H1 (cell line): ENCODE measurements around the gene PARD6B. TPM values are rescaled to one million over a fixed set of nuclear protein-coding genes. Genes with fewer than 3 reads are reported as not detected.

ENCODE experiments used
- ASH2L ChIP-seq: fragments of 200-600, 300-600 bp; sonication (generic); IDR thresholded peaks from one replicate; pipeline ENCODE4 v1.7.1; 2017; ENCODE audit warnings: low read length
- CBX5 ChIP-seq: fragments of 300-800, 300-1000 bp; sonication (generic); IDR thresholded peaks from 2 replicates; pipeline ENCODE4 v1.7.1; 2016; ENCODE audit warnings: antibody characterized with exemption, low read length, low read depth
- CBX8 ChIP-seq: fragments of 300-800, 300-1000 bp; sonication (generic); IDR thresholded peaks from 2 replicates; pipeline ENCODE4 v1.7.1; 2016; ENCODE audit warnings: low read depth, low read length, borderline replicate concordance
- CHD2 ChIP-seq: IDR thresholded peaks from 2 replicates; pipeline ENCODE4 v1.6.1; 2012; ENCODE audit warnings: low read length, improper control_type of control experiment
- CTBP2 ChIP-seq: IDR thresholded peaks from 2 replicates; pipeline ENCODE4 v1.7.0; 2011; ENCODE audit warnings: borderline replicate concordance, mild to moderate bottlenecking, moderate library complexity, mixed read lengths, low read length; ENCODE audit not compliant: insufficient read depth, insufficient read length
- CTCF ChIP-seq, 3 experiments: IDR thresholded peaks; 1 replicate in 2 of 3; 2 replicates in 1 of 3; pipeline versions ENCODE4 v1.5.1 to v1.6.1; 2011; ENCODE audit warnings: low read length in 3 of 3, mild to moderate bottlenecking in 3 of 3, inconsistent platforms in 2 of 3, low read depth in 1 of 3, moderate library complexity in 1 of 3; ENCODE audit not compliant: insufficient read depth in 1 of 3; ENCODE audit errors: control extremely low read depth in 1 of 3
- EGR1 ChIP-seq: IDR thresholded peaks from 2 replicates; pipeline ENCODE4 v1.6.1; 2011; ENCODE audit warnings: low read depth, low read length, borderline replicate concordance
- HDAC2 ChIP-seq, 2 experiments: fragments of 300-600 bp in 1 of 2; sonication (generic) in 1 of 2; IDR thresholded peaks; 2 replicates each; pipeline ENCODE4 v1.6.1; 2011 to 2012; ENCODE audit warnings: low read depth in 2 of 2, low read length in 2 of 2, mild to moderate bottlenecking in 2 of 2, moderate library complexity in 2 of 2, borderline replicate concordance in 1 of 2, inconsistent platforms in 1 of 2
- MAFK ChIP-seq: IDR thresholded peaks from 2 replicates; pipeline ENCODE4 v1.6.1; 2012; ENCODE audit warnings: low read depth, mild to moderate bottlenecking, improper control_type of control experiment, low read length
- NRF1 ChIP-seq: IDR thresholded peaks from 2 replicates; pipeline ENCODE4 v1.6.1; 2011; ENCODE audit warnings: mild to moderate bottlenecking, low read depth, low read length, improper control_type of control experiment
- PHF8 ChIP-seq: fragments of 200-600 bp; sonication (generic); conservative IDR thresholded peaks from 2 replicates; pipeline ENCODE4 v1.7.1; 2012; ENCODE audit warnings: low read depth, mild to moderate bottlenecking, inconsistent platforms, low read length, moderate library complexity
- RBBP5 ChIP-seq: IDR thresholded peaks from 2 replicates; pipeline ENCODE4 v1.7.1; 2012; ENCODE audit warnings: low read depth, mild to moderate bottlenecking, inconsistent platforms, low read length, moderate library complexity, borderline replicate concordance
- RFX5 ChIP-seq: IDR thresholded peaks from 2 replicates; pipeline ENCODE4 v1.6.1; 2011; ENCODE audit warnings: low read depth, low read length, improper control_type of control experiment, borderline replicate concordance
- SIN3A ChIP-seq, 2 experiments: IDR thresholded peaks in 1 of 2; conservative IDR thresholded peaks in 1 of 2; 2 replicates each; pipeline ENCODE4 v1.6.1; 2011 to 2012; ENCODE audit warnings: low read length in 2 of 2, improper control_type of control experiment in 1 of 2, low read depth in 1 of 2, mild to moderate bottlenecking in 1 of 2
- SIX5 ChIP-seq: IDR thresholded peaks from 2 replicates; pipeline ENCODE4 v1.6.1; 2011; ENCODE audit warnings: mild to moderate bottlenecking, low read depth, low read length
- TAF7 ChIP-seq: optimal IDR thresholded peaks from 2 replicates; pipeline ENCODE3; 2011; ENCODE audit warnings: low read depth, mild to moderate bottlenecking, inconsistent platforms, low read length, moderate library complexity, borderline replicate concordance
- YY1 ChIP-seq: IDR thresholded peaks from 2 replicates; pipeline ENCODE4 v1.6.1; 2011; ENCODE audit warnings: low read depth, mild to moderate bottlenecking, low read length
- polyA plus RNA-seq, 7 experiments: library from polyadenylated mRNA; depleted of rRNA in 3 of 7; stranded (reverse) in 5 of 7; unstranded in 2 of 7; fragments of >200 nt in 5 of 7; fragments of 200-250 nt in 2 of 7; gene quantifications; 1 replicate in 5 of 7; 2 replicates in 1 of 7; 4 replicates in 1 of 7; pipeline versions ENCODE4 v1.2.1 to v1.2.3, GENCODE V29; 2011 to 2013; ENCODE audit warnings: missing spikeins in 2 of 7, mixed read lengths in 2 of 7
- total RNA-seq: library from RNA; stranded (reverse); fragmentation: NEBNext Ultra II Directional; extraction: Animal tissue kit (Norgen Biotek cat#: 25700); gene quantifications from 2 replicates; pipeline ENCODE4 v1.2.1, GENCODE V29; 2021
- TF ChIP-seq, protein P1 (sequence below): IDR thresholded peaks from 2 replicates; pipeline ENCODE4 v1.6.1; 2012; ENCODE audit warnings: inconsistent platforms

PARD6B gene
- total and polyA plus RNA-seq, 2 of the 8 experiments (the other 6 are each of a cell fraction or from before 2014, with no cell fraction given) = 5.2 to 34.1 TPM

- TF ChIP-seq HDAC2 (IDR thresholded peaks at IDR 0.05; ENCODE audit: borderline replicate concordance in 1 of 2, low read depth in 2 of 2, low read length in 2 of 2) (peak; percentile 94 to 99), PHF8 (peak; percentile 75), RBBP5 (peak; percentile 97), CBX8 (no peak), NRF1 (peak; percentile 78), ASH2L (peak; percentile 73), CTBP2 (peak; percentile 15), EGR1 (peak; percentile 100), RFX5 (no peak), CBX5 (no peak), SIX5 (no peak), MAFK (no peak), TAF7 (peak; percentile 71), SIN3A (conservative IDR thresholded peaks at IDR 0.05 in 1 of 2, IDR thresholded peaks at IDR 0.05 in 1 of 2; ENCODE audit: low read depth in 1 of 2, low read length in 2 of 2) (peak; percentile 12 to 42; a peak in 1 of 4 replicates), CHD2 (no peak; the same call in 1 of the 2 replicates), CTCF (IDR thresholded peaks at IDR 0.05; ENCODE audit: control extremely low read depth in 1 of 3, insufficient read depth in 1 of 3, low read depth in 1 of 3, low read length in 3 of 3) (no peak), YY1 (no peak)
- TF ChIP-seq, protein P1, sequence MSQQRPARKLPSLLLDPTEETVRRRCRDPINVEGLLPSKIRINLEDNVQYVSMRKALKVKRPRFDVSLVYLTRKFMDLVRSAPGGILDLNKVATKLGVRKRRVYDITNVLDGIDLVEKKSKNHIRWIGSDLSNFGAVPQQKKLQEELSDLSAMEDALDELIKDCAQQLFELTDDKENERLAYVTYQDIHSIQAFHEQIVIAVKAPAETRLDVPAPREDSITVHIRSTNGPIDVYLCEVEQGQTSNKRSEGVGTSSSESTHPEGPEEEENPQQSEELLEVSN = peak; percentile 2; the same call in 1 of the 2 replicates
These were observed at the start of gene PARD6B (continued) for GRCh38 chr20:50731055-50731929.
